ENCODE results near the gene SLC40A1. TPM values are rescaled to one million over a fixed set of nuclear protein-coding genes. Genes with fewer than 3 reads are reported as not detected.

Gene SLC40A1
- total RNA-seq, 1 donor = 10.9 TPM

DNA sequence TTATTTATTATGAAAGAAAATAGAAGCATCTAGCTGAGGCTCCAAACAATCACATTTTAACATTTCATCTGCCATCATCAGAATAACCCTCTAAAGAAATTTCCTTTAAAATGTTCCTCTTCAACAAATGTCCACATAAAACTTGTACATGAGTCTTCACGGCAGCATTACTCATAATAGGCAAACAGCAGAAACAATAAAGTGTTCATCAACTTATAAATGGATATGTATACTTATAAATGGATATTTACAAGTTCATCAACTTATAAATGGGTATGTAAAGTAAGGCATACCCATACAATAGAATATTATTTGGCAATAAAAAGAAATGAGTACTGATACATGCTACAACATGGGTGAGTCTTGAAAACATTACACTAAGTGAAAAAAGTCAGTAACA lies 47.2 kb upstream of the SLC40A1 start:
- Histone ChIP-seq H3K27me3 (ENCODE audit: insufficient read depth, low read length) (no peaks in the 10 kb centered on the region), H3K4me1 (ENCODE audit: insufficient read depth, low read length) (peaks cover 4% of the 10 kb centered on the region), H3K4me3 (ENCODE audit: insufficient read depth, low read length) (no peak overlapping the region), H3K27ac (ENCODE audit: low read depth, low read length) (no peak overlapping the region), H3K36me3 (ENCODE audit: insufficient read depth, low read length) (no peaks in the 10 kb centered on the region), H3K9me3 (ENCODE audit: low read depth, low read length) (no peaks in the 10 kb centered on the region), H2AFZ (ENCODE audit: low read length) (no peak overlapping the region), H4K20me1 (ENCODE audit: insufficient read depth, low read length) (no peaks in the 10 kb centered on the region), H3K79me2 (ENCODE audit: insufficient read depth, low read length) (no peaks in the 10 kb centered on the region), H3K4me2 (ENCODE audit: insufficient read depth, low read length) (no peak overlapping the region)
- no peak for DNase-seq (ENCODE audit: insufficient read length, low spot score, missing footprints)
- TF ChIP-seq, protein P1, sequence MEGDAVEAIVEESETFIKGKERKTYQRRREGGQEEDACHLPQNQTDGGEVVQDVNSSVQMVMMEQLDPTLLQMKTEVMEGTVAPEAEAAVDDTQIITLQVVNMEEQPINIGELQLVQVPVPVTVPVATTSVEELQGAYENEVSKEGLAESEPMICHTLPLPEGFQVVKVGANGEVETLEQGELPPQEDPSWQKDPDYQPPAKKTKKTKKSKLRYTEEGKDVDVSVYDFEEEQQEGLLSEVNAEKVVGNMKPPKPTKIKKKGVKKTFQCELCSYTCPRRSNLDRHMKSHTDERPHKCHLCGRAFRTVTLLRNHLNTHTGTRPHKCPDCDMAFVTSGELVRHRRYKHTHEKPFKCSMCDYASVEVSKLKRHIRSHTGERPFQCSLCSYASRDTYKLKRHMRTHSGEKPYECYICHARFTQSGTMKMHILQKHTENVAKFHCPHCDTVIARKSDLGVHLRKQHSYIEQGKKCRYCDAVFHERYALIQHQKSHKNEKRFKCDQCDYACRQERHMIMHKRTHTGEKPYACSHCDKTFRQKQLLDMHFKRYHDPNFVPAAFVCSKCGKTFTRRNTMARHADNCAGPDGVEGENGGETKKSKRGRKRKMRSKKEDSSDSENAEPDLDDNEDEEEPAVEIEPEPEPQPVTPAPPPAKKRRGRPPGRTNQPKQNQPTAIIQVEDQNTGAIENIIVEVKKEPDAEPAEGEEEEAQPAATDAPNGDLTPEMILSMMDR (IDR thresholded peaks at IDR 0.05; ENCODE audit: extremely low read depth, low read depth, low read length) = no peak

DNA sequence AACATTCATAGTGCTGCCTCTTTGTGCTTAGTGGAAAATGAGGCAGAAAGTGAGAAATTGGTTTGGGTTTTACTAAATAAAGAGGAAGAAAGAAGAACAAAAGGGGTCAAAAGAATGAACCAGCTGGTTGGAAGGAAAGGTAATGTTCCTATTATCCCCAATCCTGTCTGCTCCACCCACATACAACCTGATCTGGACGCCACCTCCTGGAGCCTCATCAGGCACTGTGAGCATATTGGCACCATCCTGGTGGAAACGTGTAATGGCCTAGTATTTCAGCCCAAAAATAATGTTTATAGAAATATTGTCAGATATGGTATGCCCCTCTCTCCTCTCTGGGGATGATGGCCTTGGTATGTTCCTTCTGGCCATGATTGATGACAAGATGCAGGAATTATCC lies 45.0 kb upstream of the SLC40A1 start:
- H3K27ac ChIP-seq (ENCODE audit: low read depth, low read length) = no peak overlapping the region
- no peak for DNase-seq (ENCODE audit: insufficient read length, low spot score, missing footprints)
- TF ChIP-seq, protein P1 (IDR thresholded peaks at IDR 0.05; ENCODE audit: extremely low read depth, low read depth, low read length) = no peak
- no peak overlapping the region for H3K4me3 ChIP-seq (ENCODE audit: insufficient read depth, low read length)
- no peak overlapping the region for H2AFZ ChIP-seq (ENCODE audit: low read length)
- no peak overlapping the region for H3K4me2 ChIP-seq (ENCODE audit: insufficient read depth, low read length)
- H3K4me1 ChIP-seq (ENCODE audit: insufficient read depth, low read length) = peaks cover 2% of the 10 kb centered on the region
- H3K9me3 ChIP-seq (ENCODE audit: low read depth, low read length) = no peaks in the 10 kb centered on the region
- no peaks in the 10 kb centered on the region for H3K27me3 ChIP-seq (ENCODE audit: insufficient read depth, low read length)
- H3K36me3 ChIP-seq (ENCODE audit: insufficient read depth, low read length) = no peaks in the 10 kb centered on the region
- no peaks in the 10 kb centered on the region for H3K79me2 ChIP-seq (ENCODE audit: insufficient read depth, low read length)
- no peaks in the 10 kb centered on the region for H4K20me1 ChIP-seq (ENCODE audit: insufficient read depth, low read length)

DNA sequence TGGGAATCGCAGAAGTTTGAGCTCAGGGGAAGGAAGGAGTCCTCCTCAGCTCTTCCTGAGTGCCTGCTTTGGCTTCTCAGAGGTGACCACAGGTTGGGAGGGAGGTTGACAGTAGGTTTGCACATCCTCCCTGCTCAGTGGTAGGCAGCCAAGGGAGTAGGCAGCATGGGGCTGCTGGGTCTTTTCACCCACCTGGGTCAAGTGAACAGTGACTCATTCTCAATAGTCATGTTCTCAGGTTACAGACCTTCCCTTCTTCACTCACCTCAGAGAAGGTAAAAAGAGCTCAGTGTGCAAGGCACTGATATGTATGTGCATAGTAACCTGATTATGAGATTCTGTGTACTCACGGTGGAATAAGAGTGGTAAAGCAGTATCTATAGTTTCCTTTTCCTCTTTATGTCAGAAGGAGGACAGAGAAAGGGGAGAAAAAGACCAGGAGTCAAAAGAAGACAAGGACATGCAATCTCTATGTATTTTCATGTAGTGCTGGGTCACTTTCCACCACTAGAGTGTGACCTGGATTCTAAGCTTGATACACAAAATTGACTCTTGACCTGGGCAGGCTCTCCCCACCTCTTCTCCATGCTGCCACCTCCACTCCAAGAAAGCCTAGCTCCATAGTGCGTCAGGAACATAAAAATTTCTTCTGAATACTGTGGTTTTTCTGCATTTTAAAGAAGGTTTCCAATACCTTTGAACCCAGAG lies 44.2 kb upstream of the SLC40A1 start:
- Histone ChIP-seq H3K4me2 (ENCODE audit: insufficient read depth, low read length) (no peak overlapping the region), H3K27me3 (ENCODE audit: insufficient read depth, low read length) (no peaks in the 10 kb centered on the region), H2AFZ (ENCODE audit: low read length) (no peak overlapping the region), H3K27ac (ENCODE audit: low read depth, low read length) (no peak overlapping the region), H3K79me2 (ENCODE audit: insufficient read depth, low read length) (no peaks in the 10 kb centered on the region), H3K9me3 (ENCODE audit: low read depth, low read length) (no peaks in the 10 kb centered on the region), H4K20me1 (ENCODE audit: insufficient read depth, low read length) (no peaks in the 10 kb centered on the region), H3K4me1 (ENCODE audit: insufficient read depth, low read length) (peaks cover 2% of the 10 kb centered on the region), H3K36me3 (ENCODE audit: insufficient read depth, low read length) (no peaks in the 10 kb centered on the region), H3K4me3 (ENCODE audit: insufficient read depth, low read length) (no peak overlapping the region)
- no peak for DNase-seq (ENCODE audit: insufficient read length, low spot score, missing footprints)
- TF ChIP-seq, protein P1 (IDR thresholded peaks at IDR 0.05; ENCODE audit: extremely low read depth, low read depth, low read length) = no peak

DNA sequence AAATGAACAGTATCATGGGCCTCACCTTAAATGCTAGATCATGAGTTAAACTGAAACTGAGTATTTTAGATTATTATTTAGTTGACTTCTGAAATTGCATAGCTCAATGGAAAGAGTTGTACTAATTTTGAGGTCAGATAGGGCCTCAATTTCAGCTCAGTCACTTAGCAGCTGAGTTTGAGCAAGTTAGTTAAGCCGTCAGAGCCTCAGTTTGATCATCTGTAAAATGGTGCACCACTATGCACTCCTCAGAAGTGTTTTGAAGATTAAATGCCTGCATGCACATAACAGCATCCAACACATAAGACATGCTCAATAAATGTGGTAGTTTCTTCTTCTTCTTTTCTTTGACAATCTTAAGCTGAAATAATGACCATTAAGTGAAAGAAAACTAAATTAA lies 42.5 kb upstream of the SLC40A1 start:
- no peak overlapping the region for H3K27ac ChIP-seq (ENCODE audit: low read depth, low read length)
- TF ChIP-seq, protein P1 (IDR thresholded peaks at IDR 0.05; ENCODE audit: extremely low read depth, low read depth, low read length) = no peak
- no peaks in the 10 kb centered on the region for H3K9me3 ChIP-seq (ENCODE audit: low read depth, low read length)
- H3K4me2 ChIP-seq (ENCODE audit: insufficient read depth, low read length) = no peak overlapping the region
- no peak overlapping the region for H2AFZ ChIP-seq (ENCODE audit: low read length)
- H3K27me3 ChIP-seq (ENCODE audit: insufficient read depth, low read length) = no peaks in the 10 kb centered on the region
- no peaks in the 10 kb centered on the region for H3K79me2 ChIP-seq (ENCODE audit: insufficient read depth, low read length)
- no peaks in the 10 kb centered on the region for H4K20me1 ChIP-seq (ENCODE audit: insufficient read depth, low read length)
- no peak for DNase-seq (ENCODE audit: insufficient read length, low spot score, missing footprints)
- no peak overlapping the region for H3K4me3 ChIP-seq (ENCODE audit: insufficient read depth, low read length)
- no peaks in the 10 kb centered on the region for H3K4me1 ChIP-seq (ENCODE audit: insufficient read depth, low read length)
- H3K36me3 ChIP-seq (ENCODE audit: insufficient read depth, low read length) = no peaks in the 10 kb centered on the region
